BLaER1 treated with 17β-estradiol and CSF1 and Interleukin-3, amounts not matched to agents 10 nM and 100 nM (cell line): ENCODE data around the gene GREB1.

Source experiments
- H3K27ac ChIP-seq, 11 experiments: shearing (Covaris generic); formaldehyde crosslinking; 2 replicates each; pipeline ENCODE4 v1.8.1; 2022
- H3K27me3 ChIP-seq, 11 experiments: shearing (Covaris generic); formaldehyde crosslinking; 2 replicates each; pipeline ENCODE4 v1.8.1; 2022
- H3K36me3 ChIP-seq, 11 experiments: shearing (Covaris generic); formaldehyde crosslinking; 2 replicates each; pipeline ENCODE4 v1.8.1; 2022
- H3K4me1 ChIP-seq, 10 experiments: shearing (Covaris generic); formaldehyde crosslinking; 2 replicates each; pipeline ENCODE4 v1.8.1; 2022
- H3K4me2 ChIP-seq, 11 experiments: shearing (Covaris generic); formaldehyde crosslinking; 2 replicates each; pipeline ENCODE4 v1.8.1; 2022
- H3K4me3 ChIP-seq, 10 experiments: shearing (Covaris generic); formaldehyde crosslinking; 2 replicates each; pipeline ENCODE4 v1.8.1; 2022
- H3K9ac ChIP-seq, 11 experiments: shearing (Covaris generic); formaldehyde crosslinking; 2 replicates each; pipeline ENCODE4 v1.8.1; 2022
- H3K9me3 ChIP-seq, 11 experiments: shearing (Covaris generic); formaldehyde crosslinking; replicated peaks in 1 of 11; 2 replicates each; pipeline ENCODE4 v1.8.1; 2022
- H4K20me1 ChIP-seq, 11 experiments: shearing (Covaris generic); formaldehyde crosslinking; 2 replicates each; pipeline ENCODE4 v1.8.1; 2022
- Cebpa-rat ChIP-seq, 11 experiments: shearing (Covaris generic); IDR thresholded peaks; 2 replicates each; pipeline ENCODE4 v1.8.1; 2022

The GREB1 gene, protein sequence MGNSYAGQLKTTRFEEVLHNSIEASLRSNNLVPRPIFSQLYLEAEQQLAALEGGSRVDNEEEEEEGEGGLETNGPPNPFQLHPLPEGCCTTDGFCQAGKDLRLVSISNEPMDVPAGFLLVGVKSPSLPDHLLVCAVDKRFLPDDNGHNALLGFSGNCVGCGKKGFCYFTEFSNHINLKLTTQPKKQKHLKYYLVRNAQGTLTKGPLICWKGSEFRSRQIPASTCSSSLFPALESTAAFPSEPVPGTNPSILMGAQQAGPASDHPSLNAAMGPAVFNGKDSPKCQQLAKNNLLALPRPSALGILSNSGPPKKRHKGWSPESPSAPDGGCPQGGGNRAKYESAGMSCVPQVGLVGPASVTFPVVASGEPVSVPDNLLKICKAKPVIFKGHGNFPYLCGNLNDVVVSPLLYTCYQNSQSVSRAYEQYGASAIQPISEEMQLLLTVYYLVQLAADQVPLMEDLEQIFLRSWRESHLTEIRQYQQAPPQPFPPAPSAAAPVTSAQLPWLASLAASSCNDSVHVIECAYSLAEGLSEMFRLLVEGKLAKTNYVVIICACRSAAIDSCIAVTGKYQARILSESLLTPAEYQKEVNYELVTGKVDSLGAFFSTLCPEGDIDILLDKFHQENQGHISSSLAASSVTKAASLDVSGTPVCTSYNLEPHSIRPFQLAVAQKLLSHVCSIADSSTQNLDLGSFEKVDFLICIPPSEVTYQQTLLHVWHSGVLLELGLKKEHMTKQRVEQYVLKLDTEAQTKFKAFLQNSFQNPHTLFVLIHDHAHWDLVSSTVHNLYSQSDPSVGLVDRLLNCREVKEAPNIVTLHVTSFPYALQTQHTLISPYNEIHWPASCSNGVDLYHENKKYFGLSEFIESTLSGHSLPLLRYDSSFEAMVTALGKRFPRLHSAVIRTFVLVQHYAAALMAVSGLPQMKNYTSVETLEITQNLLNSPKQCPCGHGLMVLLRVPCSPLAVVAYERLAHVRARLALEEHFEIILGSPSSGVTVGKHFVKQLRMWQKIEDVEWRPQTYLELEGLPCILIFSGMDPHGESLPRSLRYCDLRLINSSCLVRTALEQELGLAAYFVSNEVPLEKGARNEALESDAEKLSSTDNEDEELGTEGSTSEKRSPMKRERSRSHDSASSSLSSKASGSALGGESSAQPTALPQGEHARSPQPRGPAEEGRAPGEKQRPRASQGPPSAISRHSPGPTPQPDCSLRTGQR (N-terminal part only)

DNA sequence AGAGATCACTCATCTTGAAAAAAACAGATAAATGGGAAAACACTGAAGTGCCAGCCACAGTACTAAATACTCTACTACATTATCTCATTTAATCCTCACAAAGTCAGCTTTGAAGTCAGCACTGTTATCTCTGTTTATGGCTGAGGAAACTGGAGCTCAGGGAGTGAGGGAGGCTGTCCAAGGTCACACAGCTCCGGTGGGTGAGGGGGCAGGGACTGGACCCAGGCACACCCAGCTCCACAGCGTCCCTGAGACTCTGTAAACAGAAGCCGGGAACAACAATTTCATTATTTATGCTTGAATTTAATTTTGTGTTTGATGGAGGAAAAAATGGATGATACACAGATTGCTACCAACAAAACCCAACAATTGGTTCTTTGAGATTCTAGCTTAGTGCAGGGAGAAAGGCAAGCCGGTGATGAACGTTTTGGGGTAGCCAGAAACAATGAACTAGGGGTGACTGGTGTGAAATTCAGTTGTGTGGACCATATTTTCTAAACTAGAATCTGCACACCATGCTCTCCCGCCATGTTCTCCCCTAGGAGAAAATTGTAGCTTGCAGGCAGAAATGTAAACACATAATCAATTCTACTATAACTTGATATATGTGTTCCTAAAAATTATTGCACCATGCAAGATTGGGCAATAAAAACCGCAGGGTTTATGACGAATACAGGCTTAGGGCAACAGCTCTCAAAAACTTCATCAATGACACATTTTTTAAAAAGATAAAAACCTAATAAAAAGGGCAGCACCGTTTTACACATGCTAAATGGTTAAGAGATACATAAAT, at the start of gene GREB1:
Gene GREB1, plus strand, starts transcription at position 768 of the 793 bp plus-strand sequence. CDS start 22,570 bp downstream, outside the sequence.
- 0 out of 22 replicates have a peak, but pooled peaks cover 0 to 4% (median 0%) of the 10 kb centered on the region in 11 experiments for H3K9me3 ChIP-seq
- H3K27me3 ChIP-seq, result 0 out of 22 replicates have a peak, but pooled peaks cover 0 to 4% (median 0%) of the 10 kb centered on the region in 11 experiments
- no peaks in the 10 kb centered on the region for H4K20me1 ChIP-seq
- H3K27ac ChIP-seq, result no peak within 1 kb of the TSS
- H3K36me3 ChIP-seq, result no peaks in the 10 kb centered on the region
- no peak within 1 kb of the TSS for H3K4me2 ChIP-seq
- no peak within 1 kb of the TSS for H3K4me3 ChIP-seq
- H3K4me1 ChIP-seq, result no peaks in the 10 kb centered on the region
- no peak within 1 kb of the TSS for H3K9ac ChIP-seq
- no peak for TF ChIP-seq Cebpa-rat (IDR thresholded peaks at IDR 0.05)

DNA sequence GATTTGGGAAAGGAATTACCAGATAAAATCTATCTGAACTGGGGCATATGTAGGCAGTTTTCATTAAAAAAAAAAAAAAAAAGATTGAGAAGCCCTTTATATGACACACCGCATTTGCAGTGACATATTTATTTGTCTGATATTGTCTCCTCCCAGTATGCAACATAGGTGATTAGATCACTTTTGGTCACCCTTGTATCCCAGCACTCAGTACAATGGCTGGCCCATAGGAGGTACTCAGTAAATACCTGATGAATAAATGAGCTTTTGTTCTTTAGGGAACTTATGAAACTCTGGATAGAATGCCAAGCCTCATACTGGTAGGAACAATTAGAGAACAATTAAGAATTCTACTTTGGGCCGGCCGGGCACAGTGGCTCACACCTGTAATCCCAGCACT, 45.0 kb upstream of the GREB1 start:
- no peaks in the 10 kb centered on the region for H3K4me1 ChIP-seq
- no peak overlapping the region for H3K9ac ChIP-seq
- no peak overlapping the region for H3K4me3 ChIP-seq
- no peak for TF ChIP-seq Cebpa-rat (IDR thresholded peaks at IDR 0.05)
- H3K9me3 ChIP-seq, result peaks cover 0 to 20% (median 12%) of the 10 kb centered on the region in 11 experiments; a peak in 16 of 22 replicates
- peaks cover 0 to 2% (median 0%) of the 10 kb centered on the region in 11 experiments; a peak in 1 of 22 replicates for H3K27me3 ChIP-seq
- H4K20me1 ChIP-seq, result no peaks in the 10 kb centered on the region
- H3K27ac ChIP-seq, result no peak overlapping the region
- H3K36me3 ChIP-seq, result no peaks in the 10 kb centered on the region
- H3K4me2 ChIP-seq, result no peak overlapping the region

DNA sequence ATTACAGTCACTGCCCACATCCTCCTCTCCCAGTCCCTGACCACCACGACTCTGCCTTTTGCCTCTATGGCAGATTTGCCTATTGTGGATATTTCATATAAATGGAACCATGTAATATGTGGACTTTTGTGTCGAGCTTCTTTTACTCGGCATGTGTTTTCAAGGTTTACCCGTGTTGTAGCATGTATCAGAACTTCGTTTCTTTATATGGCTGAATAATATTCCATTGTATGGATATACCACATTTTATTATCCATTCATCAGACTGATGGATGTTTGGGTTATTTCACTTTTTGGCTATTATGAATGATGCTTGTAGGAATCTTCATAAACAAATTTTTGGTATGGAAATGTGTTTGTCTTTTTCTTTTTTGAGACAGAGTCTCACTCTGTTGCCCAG, 43.7 kb upstream of the GREB1 start:
- no peak for TF ChIP-seq Cebpa-rat (IDR thresholded peaks at IDR 0.05)
- Histone ChIP-seq H3K4me3 (no peak overlapping the region), H4K20me1 (no peaks in the 10 kb centered on the region), H3K4me1 (no peaks in the 10 kb centered on the region), H3K36me3 (no peaks in the 10 kb centered on the region), H3K4me2 (no peak overlapping the region), H3K27me3 (no peaks in the 10 kb centered on the region), H3K27ac (no peak overlapping the region), H3K9ac (no peak overlapping the region), H3K9me3 (peaks cover 0 to 20% (median 12%) of the 10 kb centered on the region in 11 experiments; a peak in 16 of 22 replicates)

DNA sequence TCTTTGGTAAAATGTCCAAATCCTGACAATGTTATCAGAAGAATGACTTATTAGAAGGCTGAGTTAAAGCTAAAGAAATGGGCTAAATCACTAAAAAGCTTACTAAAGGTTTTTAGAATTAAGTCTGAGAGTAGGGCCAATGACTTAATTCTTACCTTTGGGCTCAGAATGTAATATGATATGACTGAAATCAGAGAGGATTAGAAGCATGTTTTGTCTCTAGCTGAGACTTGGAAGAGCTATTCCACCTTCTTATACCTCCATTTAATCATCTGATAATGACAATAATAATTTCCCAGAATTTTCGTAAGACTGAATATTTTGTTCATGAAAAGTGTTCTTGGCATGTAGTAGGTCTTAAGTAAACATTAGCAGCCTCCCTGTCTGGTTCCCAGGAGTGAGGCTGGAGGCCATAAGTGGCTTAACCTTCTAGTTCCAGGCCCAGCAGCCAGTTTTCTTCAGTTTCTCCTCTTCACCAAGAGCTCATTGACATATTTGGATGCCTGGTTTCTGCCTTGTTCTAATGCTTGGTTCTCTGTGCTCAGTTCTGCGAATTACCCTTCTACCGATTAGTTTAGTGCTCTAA, 42.4 kb upstream of the GREB1 start:
- H3K36me3 ChIP-seq, result no peaks in the 10 kb centered on the region
- H3K4me1 ChIP-seq, result no peaks in the 10 kb centered on the region
- H4K20me1 ChIP-seq, result no peaks in the 10 kb centered on the region
- peaks cover 0 to 20% (median 12%) of the 10 kb centered on the region in 11 experiments; a peak in 16 of 22 replicates for H3K9me3 ChIP-seq
- no peak for TF ChIP-seq Cebpa-rat (IDR thresholded peaks at IDR 0.05)
- no peak overlapping the region for H3K4me3 ChIP-seq
- H3K27ac ChIP-seq, result no peak overlapping the region
- no peaks in the 10 kb centered on the region for H3K27me3 ChIP-seq
- no peak overlapping the region for H3K9ac ChIP-seq
- H3K4me2 ChIP-seq, result no peak overlapping the region

DNA sequence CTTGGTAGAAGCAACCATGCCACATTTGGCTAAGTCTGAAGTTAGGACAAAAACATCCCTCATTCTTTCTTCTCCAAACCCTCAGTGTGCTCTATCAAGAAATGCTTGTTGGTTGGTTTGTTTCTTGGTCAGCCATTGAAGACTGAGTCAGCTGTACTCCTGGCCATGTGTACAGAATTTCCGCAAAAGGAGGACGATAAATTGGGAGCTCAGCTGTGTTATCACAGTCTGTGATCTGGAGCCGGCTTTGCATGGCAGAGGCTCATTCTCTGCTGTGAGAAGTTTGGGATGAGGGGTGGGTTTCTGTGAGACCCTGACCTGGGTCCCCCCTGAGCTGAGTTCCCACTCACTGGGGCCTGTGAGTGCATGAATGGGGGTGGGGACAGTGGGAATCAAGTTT, 41.6 kb upstream of the GREB1 start:
- Histone ChIP-seq H3K27ac (no peak overlapping the region), H3K4me3 (no peak overlapping the region), H3K4me2 (no peak overlapping the region), H3K4me1 (no peaks in the 10 kb centered on the region), H3K36me3 (no peaks in the 10 kb centered on the region), H3K9me3 (peaks cover 0 to 20% (median 12%) of the 10 kb centered on the region in 11 experiments; a peak in 16 of 22 replicates), H3K9ac (no peak overlapping the region), H4K20me1 (no peaks in the 10 kb centered on the region), H3K27me3 (no peaks in the 10 kb centered on the region)
- TF ChIP-seq Cebpa-rat (IDR thresholded peaks at IDR 0.05), result no peak

DNA sequence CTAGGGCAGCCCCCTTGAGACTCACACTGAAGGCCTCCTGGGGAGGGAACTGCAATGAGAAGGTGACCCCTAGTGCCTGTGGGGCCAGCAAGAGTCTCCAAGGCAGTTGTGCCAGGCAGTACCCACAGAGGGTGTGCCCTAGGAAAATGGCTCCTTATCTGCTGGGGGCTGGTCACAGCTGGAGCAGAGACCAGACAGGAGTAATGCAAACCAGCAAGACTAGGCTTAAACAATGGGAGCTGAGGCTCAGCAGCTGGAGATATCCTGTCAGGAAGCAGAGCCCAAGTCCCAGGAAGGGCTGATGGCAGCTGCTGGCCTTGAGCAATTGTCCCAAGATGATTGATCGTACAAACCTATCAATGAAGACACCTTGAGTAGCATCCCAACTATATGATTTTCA, 41.1 kb upstream of the GREB1 start:
- no peaks in the 10 kb centered on the region for H4K20me1 ChIP-seq
- H3K27ac ChIP-seq, result no peak overlapping the region
- H3K9me3 ChIP-seq, result peaks cover 0 to 18% (median 12%) of the 10 kb centered on the region in 11 experiments; a peak in 16 of 22 replicates
- no peaks in the 10 kb centered on the region for H3K27me3 ChIP-seq
- no peak for TF ChIP-seq Cebpa-rat (IDR thresholded peaks at IDR 0.05)
- H3K4me2 ChIP-seq, result no peak overlapping the region
- no peak overlapping the region for H3K9ac ChIP-seq
- H3K4me1 ChIP-seq, result no peaks in the 10 kb centered on the region
- H3K4me3 ChIP-seq, result no peak overlapping the region
- no peaks in the 10 kb centered on the region for H3K36me3 ChIP-seq

DNA sequence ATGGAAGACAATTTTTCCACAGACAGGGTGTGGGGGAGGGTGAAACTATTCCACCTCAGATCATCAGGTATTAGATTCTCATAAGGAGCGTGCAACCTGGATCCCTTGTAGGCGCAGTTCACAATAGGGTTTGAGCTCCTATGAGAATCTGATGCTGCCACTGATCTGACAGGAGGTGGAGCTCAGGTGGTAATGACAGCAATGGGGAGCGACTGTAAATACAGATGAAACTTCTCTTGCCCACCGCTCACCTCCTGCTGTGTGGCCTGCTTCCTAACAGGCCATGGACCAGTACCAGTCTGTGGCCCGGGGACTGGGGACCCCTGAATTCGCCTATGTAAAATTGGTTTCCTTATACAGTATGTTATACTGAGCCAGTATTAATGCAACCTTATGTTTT, 40.6 kb upstream of the GREB1 start:
- no peak overlapping the region for H3K9ac ChIP-seq
- H3K4me2 ChIP-seq, result no peak overlapping the region
- no peaks in the 10 kb centered on the region for H3K36me3 ChIP-seq
- TF ChIP-seq Cebpa-rat (IDR thresholded peaks at IDR 0.05), result no peak
- no peak overlapping the region for H3K27ac ChIP-seq
- peaks cover 0 to 18% (median 12%) of the 10 kb centered on the region in 11 experiments; a peak in 16 of 22 replicates for H3K9me3 ChIP-seq
- H3K27me3 ChIP-seq, result no peaks in the 10 kb centered on the region
- no peaks in the 10 kb centered on the region for H4K20me1 ChIP-seq
- H3K4me1 ChIP-seq, result no peaks in the 10 kb centered on the region
- H3K4me3 ChIP-seq, result no peak overlapping the region

DNA sequence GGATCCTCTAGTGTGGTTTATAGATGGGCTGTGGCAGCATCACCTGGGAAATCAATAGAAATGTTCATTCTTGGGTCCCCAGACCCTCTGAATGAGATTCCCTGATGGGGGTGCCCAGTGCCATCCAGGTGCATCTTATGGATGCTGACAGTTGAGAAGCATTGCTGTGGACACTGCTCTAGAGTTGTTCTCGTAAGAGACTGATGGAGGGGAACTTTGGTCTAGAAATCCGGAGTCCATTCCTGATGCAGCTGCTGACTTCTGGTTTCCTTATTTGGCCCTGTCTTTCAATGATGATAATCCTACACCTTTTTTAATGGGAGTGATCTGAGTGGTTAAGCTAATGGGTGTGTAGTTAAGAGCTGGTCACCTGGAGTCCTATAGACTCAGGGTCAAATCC, 39.5 kb upstream of the GREB1 start:
- Histone ChIP-seq H3K9me3 (peaks cover 0 to 15% (median 10%) of the 10 kb centered on the region in 11 experiments; a peak in 16 of 22 replicates), H3K4me3 (no peak overlapping the region), H3K9ac (no peak overlapping the region), H3K4me2 (no peak overlapping the region), H3K36me3 (no peaks in the 10 kb centered on the region), H4K20me1 (no peaks in the 10 kb centered on the region), H3K4me1 (no peaks in the 10 kb centered on the region; a peak in 1 of 20 replicates), H3K27ac (no peak overlapping the region), H3K27me3 (no peaks in the 10 kb centered on the region)
- no peak for TF ChIP-seq Cebpa-rat (IDR thresholded peaks at IDR 0.05)
